ENCODE results near the gene KLHL12. TPM values are rescaled to one million over a fixed set of nuclear protein-coding genes. Genes with fewer than 3 reads are reported as not detected.

KLHL12 gene
- total and polyA plus RNA-seq, 2 of the 8 experiments (the other 6 are each of a cell fraction or from before 2014, with no cell fraction given) = 27.2 to 33.3 TPM

GRCh38 chr1:202856014-202856413, 71.0 kb downstream of the KLHL12 start:
- POLR2A ChIA-PET (ENCODE audit: partially characterized antibody) = interaction anchor here (1.3 to 9.2 kb wide), 2 partner anchors 11 to 44 kb away, joined by 3 to 81 read pairs; partner anchors contain the start of genes KDM5B and PCAT6
- no peak overlapping the region for H3K18ac ChIP-seq (ENCODE audit: extremely low read depth, low read length)
- no peak overlapping the region for H3K4me2 ChIP-seq (ENCODE audit: insufficient read depth in 1 of 2, low read depth in 2 of 2, low read length in 2 of 2)
- peaks cover 0 to 4% (median 0%) of the 10 kb centered on the region in 4 experiments; a peak in 2 of 7 replicates for H3K4me1 ChIP-seq (replicated peaks in 1 of 4; ENCODE audit: control insufficient read depth in 3 of 4, insufficient read depth in 4 of 4, low read length in 3 of 4)
- no peak overlapping the region for H4K91ac ChIP-seq (replicated peaks; ENCODE audit: insufficient read length, low read length)
- no peak overlapping the region for H4K5ac ChIP-seq (ENCODE audit: insufficient read length, low read depth, low read length)
- FAIRE-seq (no peak), DNase-seq (ENCODE audit: low read depth in 1 of 2, low spot score in 2 of 2) (no peak)
- no peaks in the 10 kb centered on the region for H3K9me3 ChIP-seq (ENCODE audit: insufficient read depth in 2 of 2, low read depth in 1 of 2, low read length in 1 of 2)
- H3K79me1 ChIP-seq (ENCODE audit: low read depth, low read length) = peaks cover 19% of the 10 kb centered on the region
- TF ChIP-seq ASH2L (IDR thresholded peaks at IDR 0.05; ENCODE audit: low read length) (no peak), TEAD4 (IDR thresholded peaks at IDR 0.05; ENCODE audit: low read depth, low read length) (no peak), CBX5 (IDR thresholded peaks at IDR 0.05; ENCODE audit: low read depth, low read length) (no peak), PHF8 (conservative IDR thresholded peaks at IDR 0.05; ENCODE audit: low read depth, low read length) (no peak), EGR1 (IDR thresholded peaks at IDR 0.05; ENCODE audit: borderline replicate concordance, low read depth, low read length) (no peak), POU5F1 (IDR thresholded peaks at IDR 0.05; ENCODE audit: low read depth, low read length) (no peak), SIN3A (conservative IDR thresholded peaks at IDR 0.05 in 1 of 2, IDR thresholded peaks at IDR 0.05 in 1 of 2; ENCODE audit: low read depth in 1 of 2, low read length in 2 of 2) (no peak), ZNF274 (IDR thresholded peaks at IDR 0.05; ENCODE audit: borderline replicate concordance, extremely low read depth, low read length) (no peak)
- TF ChIP-seq, protein P1, sequence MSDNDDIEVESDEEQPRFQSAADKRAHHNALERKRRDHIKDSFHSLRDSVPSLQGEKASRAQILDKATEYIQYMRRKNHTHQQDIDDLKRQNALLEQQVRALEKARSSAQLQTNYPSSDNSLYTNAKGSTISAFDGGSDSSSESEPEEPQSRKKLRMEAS (IDR thresholded peaks at IDR 0.05) = no peak
- CTCF ChIA-PET (ENCODE audit: partially characterized antibody) = interaction anchor here (1.1 to 2.3 kb wide), 3 partner anchors 43 to 184 kb away, joined by 3 to 5 read pairs (median 4); no protein-coding TSS in a partner anchor
- H2BK15ac ChIP-seq (ENCODE audit: low read length) = no peak overlapping the region
- H3K4me3 ChIP-seq (ENCODE audit: extremely low read depth in 1 of 4, insufficient read depth in 2 of 4, low read depth in 3 of 4, low read length in 4 of 4) = no peak overlapping the region
- no peak overlapping the region for H2BK5ac ChIP-seq (ENCODE audit: low read depth, low read length)
- peaks cover 1 to 11% of the 10 kb centered on the region in 2 experiments for H4K20me1 ChIP-seq (replicated peaks in 1 of 2; ENCODE audit: control insufficient read depth in 1 of 2, insufficient read depth in 2 of 2, low read length in 2 of 2)
- H3K56ac ChIP-seq (replicated peaks; ENCODE audit: insufficient read length, low read depth, low read length) = no peak overlapping the region
- no peak overlapping the region for H3K23ac ChIP-seq (ENCODE audit: insufficient read length)
- H2AFZ ChIP-seq (ENCODE audit: low read length) = no peak overlapping the region
- H2BK120ac ChIP-seq (replicated peaks; ENCODE audit: low read depth, low read length) = no peak overlapping the region
- no peak overlapping the region for H2AK5ac ChIP-seq (ENCODE audit: low read depth, low read length)
- H4K8ac ChIP-seq (ENCODE audit: extremely low read depth, insufficient read depth, low read length) = no peak overlapping the region
- H3K27ac ChIP-seq (ENCODE audit: low read depth, low read length) = no peak overlapping the region
- peaks cover 18 to 41% (median 36%) of the 10 kb centered on the region in 4 experiments for H3K36me3 ChIP-seq (ENCODE audit: control insufficient read depth in 2 of 4, insufficient read depth in 4 of 4, low read length in 3 of 4)
- H2BK12ac ChIP-seq (ENCODE audit: low read depth, low read length) = no peak overlapping the region
- no peaks in the 10 kb centered on the region for H3K27me3 ChIP-seq (replicated peaks in 1 of 4; ENCODE audit: control insufficient read depth in 3 of 4, extremely low read depth in 1 of 4, insufficient read depth in 3 of 4, low read length in 3 of 4)
- no peaks in the 10 kb centered on the region for H3K23me2 ChIP-seq (ENCODE audit: low read depth, low read length)
- H3K4ac ChIP-seq (replicated peaks; ENCODE audit: insufficient read length, low read depth, low read length) = no peak overlapping the region
- no peak overlapping the region for H3K9ac ChIP-seq (replicated peaks in 1 of 4; ENCODE audit: extremely low read depth in 1 of 4, low read depth in 3 of 4, low read length in 3 of 4)
- 87% methylated on average over 2 of the region's 2 CpGs; no CpG with 5 or more reads in 1 of the 2 experiments for WGBS, 2 experiments (ENCODE audit: extremely low coverage in 1 of 2, insufficient coverage in 1 of 2, insufficient read length in 1 of 2, insufficient replicate concordance in 2 of 2, low coverage in 1 of 2, low lambda C conversion rate in 2 of 2, missing lambda C conversion rate in 1 of 2)
- H3K14ac ChIP-seq (ENCODE audit: insufficient read length) = no peak overlapping the region
- H2BK20ac ChIP-seq (ENCODE audit: low read length) = no peak overlapping the region
- peaks cover 3 to 25% of the 10 kb centered on the region in 2 experiments; a peak in 3 of 4 replicates for H3K79me2 ChIP-seq (ENCODE audit: control insufficient read depth in 1 of 2, insufficient read depth in 2 of 2, low read length in 2 of 2)
